ENCODE results near the gene PPP2R2C.

The PPP2R2C gene

GRCh38 chr4:6472387-6473263, at the start of gene PPP2R2C:
PPP2R2C (minus strand) TSS chr4:6472614; CDS start chr4:6472229, 385 bp downstream.
- TF ChIP-seq CTCF (IDR thresholded peaks at IDR 0.05; ENCODE audit: poor library complexity, severe bottlenecking), result no peak
- no peaks in the 10 kb centered on the region for H3K4me1 ChIP-seq (ENCODE audit: insufficient read depth, poor library complexity, severe bottlenecking)
- DNase-seq (ENCODE audit: low spot score) (no peak), ATAC-seq (ENCODE audit: low read depth) (peak; percentile 45; the same call in 2 of the 3 replicates)
- no peaks in the 10 kb centered on the region for H3K36me3 ChIP-seq (ENCODE audit: low read depth)
- peaks cover 43% of the 10 kb centered on the region for H3K27me3 ChIP-seq (ENCODE audit: insufficient read depth, poor library complexity, severe bottlenecking)
- no peak within 1 kb of the TSS for H3K27ac ChIP-seq (ENCODE audit: poor library complexity, severe bottlenecking)
- H3K9me3 ChIP-seq (ENCODE audit: severe bottlenecking), result no peaks in the 10 kb centered on the region
- no peak within 1 kb of the TSS for H3K4me3 ChIP-seq (ENCODE audit: severe bottlenecking)

- ATAC-seq (ENCODE audit: low read depth), result no peak
- H3K27me3 ChIP-seq (ENCODE audit: insufficient read depth, poor library complexity, severe bottlenecking), result no peaks in the 10 kb centered on the region
These were observed 48.6 kb upstream of the PPP2R2C start for GRCh38 chr4:6520978-6521377.

GRCh38 chr4:6520051-6520636, 47.7 kb upstream of the PPP2R2C start:
- ATAC-seq (ENCODE audit: low read depth), result no peak

More at GRCh38 chr4:6520978-6521377, 48.6 kb upstream of the PPP2R2C start:
- no peak overlapping the region for H3K4me3 ChIP-seq (ENCODE audit: severe bottlenecking)
- H3K9me3 ChIP-seq (ENCODE audit: severe bottlenecking), result no peaks in the 10 kb centered on the region
- no peaks in the 10 kb centered on the region for H3K4me1 ChIP-seq (ENCODE audit: insufficient read depth, poor library complexity, severe bottlenecking)
- H3K36me3 ChIP-seq (ENCODE audit: low read depth), result no peaks in the 10 kb centered on the region
- DNase-seq (ENCODE audit: low spot score), result peak; percentile 30
- no peak overlapping the region for H3K27ac ChIP-seq (ENCODE audit: poor library complexity, severe bottlenecking)
- TF ChIP-seq CTCF (IDR thresholded peaks at IDR 0.05; ENCODE audit: poor library complexity, severe bottlenecking), result no peak

GRCh38 chr4:6517171-6517570, 44.8 kb upstream of the PPP2R2C start:
- TF ChIP-seq CTCF (IDR thresholded peaks at IDR 0.05; ENCODE audit: poor library complexity, severe bottlenecking), result no peak
- Histone ChIP-seq H3K9me3 (ENCODE audit: severe bottlenecking) (no peaks in the 10 kb centered on the region), H3K27ac (ENCODE audit: poor library complexity, severe bottlenecking) (no peak overlapping the region), H3K4me3 (ENCODE audit: severe bottlenecking) (no peak overlapping the region), H3K27me3 (ENCODE audit: insufficient read depth, poor library complexity, severe bottlenecking) (no peaks in the 10 kb centered on the region), H3K36me3 (ENCODE audit: low read depth) (no peaks in the 10 kb centered on the region), H3K4me1 (ENCODE audit: insufficient read depth, poor library complexity, severe bottlenecking) (no peaks in the 10 kb centered on the region)
- ATAC-seq (ENCODE audit: low read depth), result no peak
- no peak for DNase-seq (ENCODE audit: low spot score)

More at GRCh38 chr4:6520051-6520636, 47.7 kb upstream of the PPP2R2C start:
- Histone ChIP-seq H3K4me1 (ENCODE audit: insufficient read depth, poor library complexity, severe bottlenecking) (no peaks in the 10 kb centered on the region), H3K27ac (ENCODE audit: poor library complexity, severe bottlenecking) (no peak overlapping the region), H3K36me3 (ENCODE audit: low read depth) (no peaks in the 10 kb centered on the region), H3K9me3 (ENCODE audit: severe bottlenecking) (no peaks in the 10 kb centered on the region), H3K27me3 (ENCODE audit: insufficient read depth, poor library complexity, severe bottlenecking) (no peaks in the 10 kb centered on the region), H3K4me3 (ENCODE audit: severe bottlenecking) (no peak overlapping the region)
- no peak for TF ChIP-seq CTCF (IDR thresholded peaks at IDR 0.05; ENCODE audit: poor library complexity, severe bottlenecking)
- DNase-seq (ENCODE audit: low spot score), result no peak
